ENCODE data around the gene GDAP1L1. TPM values are rescaled to one million over a fixed set of nuclear protein-coding genes. Genes with fewer than 3 reads are reported as not detected.

Gene GDAP1L1
- total and polyA plus RNA-seq, 4 donors, result 24.5 to 137 (median 79.8) TPM

Other genes starting within 250 kb of the GDAP1L1 start
- gene JPH2, start 60.1 kb upstream of the GDAP1L1 start, total RNA-seq, result 1 to 10 TPM; 1.7 to 2.5 TPM
- 1 to 10 TPM; 1.4 to 1.6 TPM for gene JPH2, start 60.1 kb upstream of the GDAP1L1 start, polyA plus RNA-seq (ENCODE audit: insufficient read length in 2 of 2)
- gene OSER1, start 36.5 kb upstream of the GDAP1L1 start, total RNA-seq, result 10 to 100 TPM; 35.2 to 38.1 TPM
- 10 to 100 TPM; 31.4 to 34.1 TPM for gene OSER1, start 36.5 kb upstream of the GDAP1L1 start, polyA plus RNA-seq (ENCODE audit: insufficient read length in 2 of 2)
- gene FITM2, start 63.9 kb downstream of the GDAP1L1 start, total RNA-seq, result 10 to 100 TPM; 12.5 to 16.5 TPM
- gene FITM2, start 63.9 kb downstream of the GDAP1L1 start, polyA plus RNA-seq (ENCODE audit: insufficient read length in 2 of 2), result 10 to 100 TPM; 14.1 to 14.2 TPM
- gene R3HDML, start 89.7 kb downstream of the GDAP1L1 start, total RNA-seq, result under 1 TPM in 1 of 2 donors, not detected in 1; 0.11 TPM
- gene R3HDML, start 89.7 kb downstream of the GDAP1L1 start, polyA plus RNA-seq (ENCODE audit: insufficient read length in 2 of 2), result under 1 TPM in 1 of 2 donors, not detected in 1; 0.12 TPM
- under 1 TPM in 1 of 2 donors, not detected in 1; 0.22 TPM for gene HNF4A, start 108.4 kb downstream of the GDAP1L1 start, total RNA-seq
- gene HNF4A, start 108.4 kb downstream of the GDAP1L1 start, polyA plus RNA-seq (ENCODE audit: insufficient read length in 2 of 2), result under 1 TPM; 0.21 to 0.29 TPM
- 10 to 100 TPM in 1 of 2 donors, 1 to 10 TPM in 1; 7.8 to 11.4 TPM for gene TTPAL, start 228.6 kb downstream of the GDAP1L1 start, total RNA-seq
- gene TTPAL, start 228.6 kb downstream of the GDAP1L1 start, polyA plus RNA-seq (ENCODE audit: insufficient read length in 2 of 2), result 10 to 100 TPM; 15.5 to 15.9 TPM

Measured in spinal cord (tissue), 4 donors.